Activated CD4-positive, alpha-beta T cell treated with anti-CD3 and anti-CD28 coated beads, Interleukin-2, Interleukin-6, amounts not matched to agents 100 ng/mL and 50 ng/mL, durations not matched to agents 16 hours and 8 hours (primary cell): ENCODE data around the gene SFT2D3.

ENCODE experiments used
- DNase-seq: peaks from one replicate; pipeline ENCODE4 v3.0.0-alpha.2; 2020

The SFT2D3 gene

DNA sequence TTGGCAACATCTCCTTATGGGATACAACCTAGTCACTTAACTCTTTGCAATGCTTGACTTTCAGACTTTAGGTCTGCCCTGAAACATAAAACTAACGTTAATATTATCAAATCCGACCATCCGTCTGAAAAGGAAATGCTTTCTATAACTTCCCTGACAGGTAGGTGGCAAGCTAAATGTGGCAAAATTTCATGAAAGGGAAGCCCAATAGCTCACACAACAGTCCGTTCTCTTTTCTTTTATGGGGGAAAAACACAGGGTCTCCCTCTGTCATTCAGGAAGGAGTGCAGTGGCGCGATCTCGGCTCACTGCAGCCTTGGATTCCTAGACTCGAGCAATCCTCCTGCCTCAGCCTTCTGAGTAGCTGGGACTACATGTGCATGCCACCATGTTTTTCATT is 52.9 kb downstream of the SFT2D3 start:
- DNase-seq, result no peak
